ENCODE results near the gene FAU.

The FAU gene

DNA sequence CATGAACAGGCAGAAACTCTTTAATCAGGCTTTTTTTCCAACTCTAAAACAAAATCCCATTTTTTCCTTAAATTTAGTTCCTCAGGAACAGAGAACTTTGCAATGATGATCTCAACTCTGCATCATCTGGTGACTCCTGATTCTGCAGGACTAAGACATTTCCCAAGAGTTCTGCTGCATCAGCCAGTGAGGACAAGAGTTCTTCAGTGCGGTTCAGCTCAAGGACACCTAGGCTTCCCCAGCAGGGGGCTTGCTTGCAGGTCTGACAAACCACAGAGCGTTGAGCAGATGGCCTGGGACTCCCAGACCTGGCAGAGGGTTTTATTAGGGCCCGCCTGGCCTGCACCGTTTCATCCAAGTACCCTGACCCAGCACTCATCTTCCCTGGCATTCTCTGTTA, 44.5 kb downstream of the FAU start:
- TF ChIP-seq ISL1 (CRISPR knock-in tag; IDR thresholded peaks at IDR 0.05) (no peak), ESRRG (CRISPR knock-in tag; IDR thresholded peaks at IDR 0.05) (no peak), OSR1 (CRISPR knock-in tag; IDR thresholded peaks at IDR 0.05) (no peak), GLIS3 (CRISPR knock-in tag; IDR thresholded peaks at IDR 0.05) (no peak), RARB (CRISPR knock-in tag; IDR thresholded peaks at IDR 0.05) (no peak), SNAI2 (CRISPR knock-in tag; IDR thresholded peaks at IDR 0.05) (no peak), CSDC2 (CRISPR knock-in tag; IDR thresholded peaks at IDR 0.05) (no peak), ZFP30 (CRISPR knock-in tag; IDR thresholded peaks at IDR 0.05) (no peak), BACH2 (CRISPR knock-in tag; IDR thresholded peaks at IDR 0.05; ENCODE audit: borderline replicate concordance) (no peak), PPARA (CRISPR knock-in tag; IDR thresholded peaks at IDR 0.05; ENCODE audit: borderline replicate concordance) (no peak), TSHZ2 (CRISPR knock-in tag; IDR thresholded peaks at IDR 0.05) (no peak)
- TF ChIP-seq, protein P1, sequence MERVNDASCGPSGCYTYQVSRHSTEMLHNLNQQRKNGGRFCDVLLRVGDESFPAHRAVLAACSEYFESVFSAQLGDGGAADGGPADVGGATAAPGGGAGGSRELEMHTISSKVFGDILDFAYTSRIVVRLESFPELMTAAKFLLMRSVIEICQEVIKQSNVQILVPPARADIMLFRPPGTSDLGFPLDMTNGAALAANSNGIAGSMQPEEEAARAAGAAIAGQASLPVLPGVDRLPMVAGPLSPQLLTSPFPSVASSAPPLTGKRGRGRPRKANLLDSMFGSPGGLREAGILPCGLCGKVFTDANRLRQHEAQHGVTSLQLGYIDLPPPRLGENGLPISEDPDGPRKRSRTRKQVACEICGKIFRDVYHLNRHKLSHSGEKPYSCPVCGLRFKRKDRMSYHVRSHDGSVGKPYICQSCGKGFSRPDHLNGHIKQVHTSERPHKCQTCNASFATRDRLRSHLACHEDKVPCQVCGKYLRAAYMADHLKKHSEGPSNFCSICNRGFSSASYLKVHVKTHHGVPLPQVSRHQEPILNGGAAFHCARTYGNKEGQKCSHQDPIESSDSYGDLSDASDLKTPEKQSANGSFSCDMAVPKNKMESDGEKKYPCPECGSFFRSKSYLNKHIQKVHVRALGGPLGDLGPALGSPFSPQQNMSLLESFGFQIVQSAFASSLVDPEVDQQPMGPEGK (CRISPR knock-in tag; IDR thresholded peaks at IDR 0.05; ENCODE audit: borderline replicate concordance) = no peak
- TF ChIP-seq, protein P2, sequence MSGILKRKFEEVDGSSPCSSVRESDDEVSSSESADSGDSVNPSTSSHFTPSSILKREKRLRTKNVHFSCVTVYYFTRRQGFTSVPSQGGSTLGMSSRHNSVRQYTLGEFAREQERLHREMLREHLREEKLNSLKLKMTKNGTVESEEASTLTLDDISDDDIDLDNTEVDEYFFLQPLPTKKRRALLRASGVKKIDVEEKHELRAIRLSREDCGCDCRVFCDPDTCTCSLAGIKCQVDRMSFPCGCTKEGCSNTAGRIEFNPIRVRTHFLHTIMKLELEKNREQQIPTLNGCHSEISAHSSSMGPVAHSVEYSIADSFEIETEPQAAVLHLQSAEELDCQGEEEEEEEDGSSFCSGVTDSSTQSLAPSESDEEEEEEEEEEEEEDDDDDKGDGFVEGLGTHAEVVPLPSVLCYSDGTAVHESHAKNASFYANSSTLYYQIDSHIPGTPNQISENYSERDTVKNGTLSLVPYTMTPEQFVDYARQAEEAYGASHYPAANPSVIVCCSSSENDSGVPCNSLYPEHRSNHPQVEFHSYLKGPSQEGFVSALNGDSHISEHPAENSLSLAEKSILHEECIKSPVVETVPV (CRISPR knock-in tag; IDR thresholded peaks at IDR 0.05) = no peak
- ATAC-seq = no peak; the same call in 2 of the 3 replicates

- no peak for TF ChIP-seq GLIS3 (CRISPR knock-in tag; IDR thresholded peaks at IDR 0.05)
- TF ChIP-seq RARB (CRISPR knock-in tag; IDR thresholded peaks at IDR 0.05) = no peak
- no peak for TF ChIP-seq TOX (CRISPR knock-in tag; IDR thresholded peaks at IDR 0.05; ENCODE audit: borderline replicate concordance)
- TF ChIP-seq OSR1 (CRISPR knock-in tag; IDR thresholded peaks at IDR 0.05) = no peak
- TF ChIP-seq BACH2 (CRISPR knock-in tag; IDR thresholded peaks at IDR 0.05; ENCODE audit: borderline replicate concordance) = no peak
- TF ChIP-seq, protein P3, sequence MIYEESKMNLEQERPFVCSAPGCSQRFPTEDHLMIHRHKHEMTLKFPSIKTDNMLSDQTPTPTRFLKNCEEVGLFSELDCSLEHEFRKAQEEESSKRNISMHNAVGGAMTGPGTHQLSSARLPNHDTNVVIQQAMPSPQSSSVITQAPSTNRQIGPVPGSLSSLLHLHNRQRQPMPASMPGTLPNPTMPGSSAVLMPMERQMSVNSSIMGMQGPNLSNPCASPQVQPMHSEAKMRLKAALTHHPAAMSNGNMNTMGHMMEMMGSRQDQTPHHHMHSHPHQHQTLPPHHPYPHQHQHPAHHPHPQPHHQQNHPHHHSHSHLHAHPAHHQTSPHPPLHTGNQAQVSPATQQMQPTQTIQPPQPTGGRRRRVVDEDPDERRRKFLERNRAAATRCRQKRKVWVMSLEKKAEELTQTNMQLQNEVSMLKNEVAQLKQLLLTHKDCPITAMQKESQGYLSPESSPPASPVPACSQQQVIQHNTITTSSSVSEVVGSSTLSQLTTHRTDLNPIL (CRISPR knock-in tag; IDR thresholded peaks at IDR 0.05; ENCODE audit: low read depth) = no peak
- no peak for TF ChIP-seq ZC3H10 (CRISPR knock-in tag; IDR thresholded peaks at IDR 0.05)
- no peak for TF ChIP-seq ARNTL (CRISPR knock-in tag; IDR thresholded peaks at IDR 0.05; ENCODE audit: borderline replicate concordance, low read depth)
- TF ChIP-seq TCF4 (CRISPR knock-in tag; IDR thresholded peaks at IDR 0.05; ENCODE audit: borderline replicate concordance) = no peak
- ATAC-seq = no peak
Measured at GRCh38 chr11:65072631-65072966, 49.3 kb downstream of the FAU start.

DNA sequence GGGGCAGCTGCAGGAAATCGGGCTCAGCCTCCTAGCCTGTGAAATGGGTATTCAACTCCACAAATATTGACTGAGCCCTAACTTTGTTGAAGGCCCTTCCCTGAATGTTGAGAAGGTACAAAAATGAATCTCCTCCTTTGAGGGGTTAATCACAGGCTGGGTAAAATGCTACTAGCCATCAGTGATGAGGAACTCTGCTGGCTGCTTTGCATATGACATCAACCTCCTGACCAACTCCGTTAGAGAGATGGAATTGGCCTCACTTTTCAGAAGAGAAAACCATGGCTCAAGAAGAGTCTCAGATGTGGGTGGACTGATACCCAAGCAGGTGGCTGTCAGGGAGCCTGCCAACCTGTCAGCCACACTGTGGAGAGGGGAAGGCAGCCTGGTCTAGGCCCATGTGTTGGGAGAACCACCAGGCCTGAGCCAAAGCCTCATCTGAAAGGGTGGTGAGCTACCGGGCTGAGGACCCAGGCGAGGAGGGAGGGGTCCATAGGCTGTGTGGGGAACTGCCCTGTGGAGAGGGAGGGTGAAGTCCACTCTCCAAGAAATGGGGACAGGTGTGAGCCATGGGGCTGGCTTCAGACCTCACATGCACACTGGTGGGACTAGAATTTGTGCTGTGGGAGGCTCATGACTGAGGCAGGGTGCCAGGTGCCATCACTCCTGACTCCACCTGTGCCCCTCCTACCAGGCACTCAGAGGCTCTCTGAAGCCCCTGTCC, 49.9 kb downstream of the FAU start:
- TF ChIP-seq TSHZ2 (CRISPR knock-in tag; IDR thresholded peaks at IDR 0.05) (no peak), ZNF8 (CRISPR knock-in tag; IDR thresholded peaks at IDR 0.05) (no peak), SNAI2 (CRISPR knock-in tag; IDR thresholded peaks at IDR 0.05) (no peak), PPARA (CRISPR knock-in tag; IDR thresholded peaks at IDR 0.05; ENCODE audit: borderline replicate concordance) (no peak), ZFP30 (CRISPR knock-in tag; IDR thresholded peaks at IDR 0.05) (no peak), TCF4 (CRISPR knock-in tag; IDR thresholded peaks at IDR 0.05; ENCODE audit: borderline replicate concordance) (no peak), CSDC2 (CRISPR knock-in tag; IDR thresholded peaks at IDR 0.05) (no peak), RARB (CRISPR knock-in tag; IDR thresholded peaks at IDR 0.05) (no peak), BACH2 (CRISPR knock-in tag; IDR thresholded peaks at IDR 0.05; ENCODE audit: borderline replicate concordance) (no peak), ZNF565 (CRISPR knock-in tag; conservative IDR thresholded peaks at IDR 0.05; ENCODE audit: low read depth) (no peak), ZC3H10 (CRISPR knock-in tag; IDR thresholded peaks at IDR 0.05) (no peak)
- TF ChIP-seq, protein P3 (CRISPR knock-in tag; IDR thresholded peaks at IDR 0.05; ENCODE audit: low read depth) = no peak
- TF ChIP-seq, protein P1 (CRISPR knock-in tag; IDR thresholded peaks at IDR 0.05; ENCODE audit: borderline replicate concordance) = no peak
- TF ChIP-seq, protein P2 (CRISPR knock-in tag; IDR thresholded peaks at IDR 0.05) = no peak
- ATAC-seq = no peak
